ENCODE data around the gene KYNU.

The KYNU gene

DNA sequence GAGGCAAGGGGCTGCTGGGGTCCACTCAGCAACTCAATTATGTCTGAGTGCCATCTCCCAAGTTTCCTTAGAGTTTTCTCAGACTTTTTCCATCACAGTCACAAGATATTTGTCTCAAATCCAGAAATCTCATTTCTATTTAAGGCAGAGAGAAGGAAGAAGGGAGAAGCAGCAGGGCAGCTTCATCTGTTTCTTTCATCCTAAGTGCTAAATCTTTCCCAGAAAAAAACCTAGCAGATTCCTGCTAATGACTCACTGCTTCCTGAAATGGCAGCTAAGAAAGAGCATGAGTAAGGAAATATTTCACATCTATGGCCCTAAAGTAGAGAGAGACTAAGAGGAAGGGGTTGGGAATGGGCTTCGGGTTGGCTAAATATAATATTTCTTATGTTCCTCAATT, 88.0 kb downstream of the KYNU start:
- DNase-seq (ENCODE audit: low read depth), result no peak

DNA sequence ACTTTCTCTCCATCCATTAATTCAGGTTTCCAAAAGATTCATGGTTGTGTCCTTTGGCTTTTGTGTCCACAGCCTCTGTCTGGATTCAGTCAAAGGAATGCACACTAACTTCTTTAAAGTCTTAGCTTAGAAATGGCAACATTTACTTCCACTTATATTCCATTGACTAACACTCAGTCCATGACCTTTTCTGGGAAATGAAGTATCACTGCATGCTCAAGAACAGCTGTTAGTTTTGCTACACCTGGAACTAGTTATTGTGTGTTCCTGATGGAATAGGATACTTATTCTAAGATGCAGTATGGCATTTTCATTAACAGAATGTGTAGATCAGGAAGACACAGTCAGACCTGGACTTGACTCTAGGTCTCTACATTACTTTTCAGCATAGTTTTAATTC, 88.8 kb downstream of the KYNU start:
- DNase-seq (ENCODE audit: low read depth), result no peak

DNA sequence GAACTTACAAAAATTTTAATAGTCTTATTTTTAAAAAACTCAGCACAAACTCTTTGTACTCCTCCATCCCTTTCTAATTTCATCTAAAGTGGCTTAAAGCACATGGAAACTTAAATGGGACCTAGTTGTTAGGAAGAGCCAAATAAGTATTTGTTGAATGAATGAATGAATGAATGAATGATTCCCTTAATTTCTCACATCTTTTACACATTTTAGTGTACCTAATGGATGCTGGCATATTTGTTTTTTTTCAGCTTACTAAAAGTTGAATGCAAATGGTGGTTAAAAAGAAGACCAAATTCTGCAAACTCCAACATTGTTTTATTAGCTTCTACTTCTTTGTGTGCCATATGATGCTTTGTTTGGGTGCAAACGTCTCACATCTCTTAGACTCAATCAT, 89.6 kb downstream of the KYNU start:
- no peak for DNase-seq (ENCODE audit: low read depth)

DNA sequence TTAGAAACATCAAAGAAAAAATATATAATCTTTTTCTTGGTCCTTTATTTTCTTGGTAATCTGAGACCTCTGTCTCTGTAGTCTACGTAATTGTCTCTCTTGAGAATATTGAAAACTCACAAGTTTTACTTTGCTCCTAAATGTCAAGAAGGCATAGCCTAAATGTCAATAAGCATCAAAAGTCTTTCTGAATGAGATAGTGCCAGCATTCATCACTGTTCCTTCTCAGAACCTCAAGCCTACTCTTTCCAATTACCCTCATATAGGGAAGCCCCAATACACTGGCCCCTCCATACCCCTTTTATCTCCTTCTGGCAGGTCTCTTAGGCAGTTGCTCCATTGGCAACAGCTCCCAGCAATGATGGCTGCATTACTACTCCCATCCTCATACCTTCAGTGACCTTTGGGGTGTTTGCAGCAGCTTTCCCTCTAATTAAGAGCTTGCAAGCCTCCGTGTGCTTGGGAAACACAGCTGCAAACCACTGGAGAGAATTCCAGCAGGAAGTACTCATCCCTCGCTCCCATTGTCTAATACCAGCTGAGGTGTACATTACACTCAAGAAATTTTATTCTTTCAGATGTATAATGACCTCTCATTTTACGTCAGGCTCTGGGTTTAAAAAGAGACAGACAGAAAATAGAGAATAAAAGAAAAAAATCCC, 95.8 kb downstream of the KYNU start:
- DNase-seq (ENCODE audit: low read depth), result no peak

DNA sequence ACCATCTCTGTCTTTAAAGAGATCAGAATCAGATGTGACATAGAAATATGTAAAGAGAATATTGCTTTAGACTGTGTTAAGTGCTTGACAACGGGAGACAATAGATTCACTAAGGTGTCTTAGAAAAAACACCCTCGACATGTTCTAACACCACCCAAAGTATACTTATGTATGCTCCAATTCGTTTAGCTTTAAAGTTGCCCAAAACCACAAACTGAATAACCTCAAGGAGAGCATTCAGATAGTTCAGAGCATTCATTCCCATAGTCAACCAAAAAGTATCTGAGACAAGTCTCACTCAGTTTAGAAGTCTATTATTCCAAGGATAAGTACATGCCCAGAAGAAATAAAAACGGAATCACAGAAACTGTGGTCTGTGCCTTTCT, 96.4 kb downstream of the KYNU start:
- DNase-seq (ENCODE audit: low read depth), result no peak

DNA sequence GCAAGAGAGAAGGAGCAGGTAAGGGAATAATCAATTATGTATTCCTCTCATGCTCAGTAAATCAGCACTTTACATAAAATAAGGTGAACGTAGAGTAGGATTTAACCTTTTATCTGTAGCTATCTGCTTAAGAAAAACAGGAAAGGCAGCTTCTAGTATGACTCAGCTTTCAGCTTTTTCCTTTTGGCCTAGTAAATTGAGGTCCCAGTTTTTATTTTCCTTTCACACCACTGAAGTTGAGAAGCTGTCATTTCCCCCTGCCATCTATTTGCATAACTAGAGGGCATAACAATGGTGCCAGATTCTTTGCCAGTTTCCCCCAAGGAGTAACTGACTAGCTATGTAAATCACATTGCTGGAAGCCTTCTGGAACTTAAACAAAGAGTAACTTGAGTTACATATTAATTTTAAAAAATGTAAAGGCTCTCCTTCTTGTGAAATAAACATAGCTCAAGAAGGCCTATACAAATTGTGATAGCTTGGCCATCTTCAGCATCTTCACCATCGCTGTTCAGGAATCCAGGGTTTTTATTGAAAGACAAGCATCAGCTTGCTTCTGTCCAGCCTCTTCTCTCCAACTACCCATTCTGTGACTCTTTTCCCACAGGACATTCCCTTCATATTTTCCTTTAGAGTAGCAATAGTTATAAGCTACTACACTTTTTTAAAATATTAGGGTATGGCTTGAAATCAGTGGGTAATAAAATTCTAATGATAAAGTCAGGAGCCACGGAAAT, 97.0 kb downstream of the KYNU start:
- DNase-seq (ENCODE audit: low read depth), result no peak

DNA sequence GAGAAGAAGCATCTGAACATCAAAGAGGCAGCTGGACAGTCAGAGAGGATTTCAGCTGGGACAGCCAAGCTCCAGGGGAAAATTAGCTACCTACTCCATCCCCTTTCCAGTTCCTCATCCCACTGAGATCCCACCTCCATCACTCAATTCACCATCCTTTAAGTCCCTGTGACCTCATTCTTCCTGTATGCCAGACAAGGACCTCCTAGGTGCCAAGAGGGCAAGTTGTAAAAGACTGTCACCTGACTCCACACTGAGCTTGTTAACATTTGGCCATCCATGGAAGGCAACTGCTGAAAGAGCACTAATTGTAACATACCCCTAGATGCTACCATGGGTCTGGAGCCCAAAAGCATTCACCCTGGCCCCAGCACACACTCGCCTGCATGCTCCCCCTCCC, 97.8 kb downstream of the KYNU start:
- DNase-seq (ENCODE audit: low read depth), result no peak

DNA sequence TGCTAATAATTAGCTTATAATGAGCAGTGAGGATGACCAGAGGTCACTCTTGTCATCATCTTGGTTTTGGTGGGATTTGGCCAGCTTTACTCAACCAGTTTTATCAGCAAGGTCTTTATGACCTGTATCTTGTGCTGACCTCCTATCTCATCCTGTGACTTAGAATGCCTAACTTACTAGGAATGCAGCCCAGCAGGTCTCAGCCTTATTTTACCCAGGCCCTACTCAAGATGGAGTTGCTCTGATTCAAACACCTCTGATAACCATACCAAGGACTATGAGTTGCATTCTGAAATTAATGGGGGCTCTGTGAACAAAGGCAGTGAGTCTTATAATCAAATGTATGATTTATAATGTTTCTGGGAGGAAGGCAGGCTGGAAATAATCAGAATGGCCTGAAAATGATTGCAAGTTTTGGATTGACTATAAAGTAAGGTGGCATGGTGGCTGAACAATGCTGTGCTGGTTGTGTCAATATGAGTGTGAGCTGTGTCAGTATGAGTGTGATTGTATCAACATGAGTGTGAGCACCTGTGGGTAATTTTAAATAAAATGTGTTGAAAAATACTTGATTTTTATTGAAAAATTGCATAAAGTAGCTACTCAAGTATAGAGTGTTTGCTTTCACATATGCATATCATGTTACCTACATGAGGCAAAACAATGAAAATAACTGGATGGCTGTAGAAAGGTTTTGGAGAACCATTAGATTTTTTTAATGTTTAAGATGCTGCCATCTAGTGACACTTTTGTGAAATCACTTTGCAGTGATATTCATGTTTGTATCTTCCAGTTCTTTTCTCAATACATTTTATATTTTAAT, 103.0 kb downstream of the KYNU start:
- no peak for DNase-seq (ENCODE audit: low read depth)

DNA sequence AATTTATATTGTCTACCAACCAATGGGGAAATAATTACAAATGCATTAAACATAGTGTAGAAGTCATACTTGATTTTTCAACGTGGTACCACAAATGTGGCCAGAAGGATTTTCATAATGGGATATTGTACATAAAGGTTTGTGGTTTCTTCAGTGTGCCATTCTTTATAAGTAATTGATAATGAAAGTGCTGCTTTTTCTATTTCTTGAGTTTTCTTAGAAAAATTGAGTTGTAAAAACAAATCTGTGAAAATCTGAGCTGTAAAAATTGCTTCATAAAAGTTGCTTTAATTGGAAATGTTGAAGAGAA, 103.6 kb downstream of the KYNU start:
- no peak for DNase-seq (ENCODE audit: low read depth)

DNA sequence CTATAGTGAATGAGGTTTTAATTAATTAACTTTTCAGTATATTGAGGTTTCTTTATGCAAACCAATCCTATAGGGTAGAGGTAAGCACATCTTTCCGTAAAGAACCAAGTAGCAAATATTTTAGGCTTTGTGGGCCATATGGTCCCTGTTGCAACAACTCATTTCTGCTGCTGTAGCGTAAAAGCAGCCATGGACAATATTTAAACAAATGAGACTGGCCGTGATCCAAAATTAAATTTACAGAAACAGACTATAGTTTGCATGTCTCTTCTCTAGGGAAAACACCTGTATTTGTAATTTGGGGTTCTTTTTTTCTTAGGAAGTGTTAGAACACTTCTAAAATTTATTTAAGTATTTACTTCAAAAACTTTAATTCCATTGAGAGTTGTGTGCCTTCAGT, 104.3 kb downstream of the KYNU start:
- DNase-seq (ENCODE audit: low read depth), result no peak

DNA sequence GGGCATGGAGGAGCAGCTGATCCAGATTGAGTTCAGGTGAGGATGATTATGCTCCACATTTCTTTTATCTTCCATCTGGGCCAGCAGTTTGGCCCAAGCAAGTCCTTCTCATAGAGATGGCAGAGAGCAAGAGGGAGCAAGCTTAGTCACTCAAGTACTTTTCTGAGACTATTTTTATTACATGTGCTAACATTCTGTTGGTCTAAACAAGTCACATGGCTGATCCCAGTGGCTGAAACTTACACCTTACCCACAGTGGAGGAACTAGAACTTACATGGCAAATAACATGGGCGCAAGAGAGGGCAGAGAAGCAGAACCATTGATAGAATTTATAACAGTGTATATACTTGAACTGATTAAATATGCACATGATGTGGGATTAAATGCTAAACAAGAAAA, 105.7 kb downstream of the KYNU start:
- no peak for DNase-seq (ENCODE audit: low read depth)

DNA sequence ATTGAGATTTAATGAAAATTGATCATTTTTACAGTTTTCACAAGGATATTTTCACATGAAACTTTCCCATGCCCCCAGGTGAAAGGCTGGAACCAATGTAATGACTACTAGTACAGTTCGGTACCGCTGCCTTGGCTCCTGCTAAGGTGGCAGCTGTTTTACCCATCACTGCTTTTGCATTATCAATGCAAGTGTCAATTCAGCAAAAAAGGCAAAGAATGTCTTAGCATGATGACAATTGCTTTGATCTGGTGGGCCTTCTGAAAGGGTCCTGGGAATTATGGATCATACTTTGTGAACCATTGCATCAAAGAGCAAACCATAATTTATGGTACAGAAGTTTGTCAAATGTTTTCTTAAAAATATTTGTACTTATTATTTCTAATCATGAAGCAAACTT, 107.2 kb downstream of the KYNU start:
- no peak for DNase-seq (ENCODE audit: low read depth)

DNA sequence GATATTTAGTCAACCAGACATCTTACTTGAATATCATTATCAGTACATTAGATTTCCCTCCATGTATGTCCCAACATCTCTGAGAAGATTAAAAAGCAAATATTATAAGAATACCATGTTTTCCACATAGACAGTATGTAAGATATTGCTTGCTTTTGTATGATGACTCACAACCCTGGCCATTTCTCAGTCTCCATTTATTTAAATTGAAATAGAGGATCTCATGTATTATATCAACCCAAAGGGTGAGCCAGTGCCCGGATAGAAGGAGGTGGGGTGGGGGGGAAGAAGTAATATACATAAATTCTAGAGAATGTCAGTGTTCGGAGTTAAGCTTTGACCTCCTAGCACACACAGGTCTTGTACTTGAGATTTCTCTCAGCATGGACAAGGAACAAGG, 109.6 kb downstream of the KYNU start:
- no peak for DNase-seq (ENCODE audit: low read depth)

DNA sequence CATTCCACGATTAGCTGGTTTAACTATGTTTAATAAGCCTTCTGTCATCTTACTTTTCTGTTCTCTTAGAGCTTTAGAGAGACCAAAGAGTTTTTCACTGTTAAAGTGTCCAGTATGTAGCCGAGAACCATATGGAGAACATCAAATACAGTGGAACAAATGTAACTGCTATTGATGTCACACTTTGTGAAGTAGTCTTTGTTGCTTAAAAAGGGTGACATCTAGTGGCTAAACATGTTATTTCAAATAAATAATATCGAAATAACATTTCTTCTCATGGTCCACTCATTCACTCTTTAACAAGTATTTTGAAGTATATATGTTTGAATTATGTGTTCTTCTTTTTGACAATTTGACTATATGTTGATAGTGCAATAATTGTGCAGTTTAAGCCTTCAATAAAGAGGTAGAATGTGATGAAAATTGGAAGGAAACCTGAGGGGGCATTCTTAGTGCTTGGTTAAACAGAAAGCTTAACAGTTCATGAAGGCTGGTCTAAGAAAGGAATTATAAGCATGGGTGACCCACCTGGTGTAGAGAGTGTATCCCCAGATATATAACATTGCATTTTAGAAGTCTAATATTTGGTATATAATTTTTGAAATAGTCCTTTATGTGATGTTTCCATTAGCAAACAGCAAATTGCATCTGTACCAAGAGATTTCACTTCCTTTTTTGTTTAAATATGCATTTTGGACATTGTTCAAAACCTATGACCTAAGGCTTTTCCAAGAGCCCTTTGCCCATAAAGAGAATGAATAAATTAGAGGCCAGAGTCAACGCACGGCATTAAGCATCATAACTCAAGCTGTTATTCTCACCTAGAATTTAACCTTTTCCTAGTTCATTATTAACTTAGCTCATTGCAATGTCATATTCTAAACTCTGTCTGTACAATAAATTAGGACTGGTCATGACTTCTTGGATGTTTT, 112.1 kb downstream of the KYNU start:
- no peak for DNase-seq (ENCODE audit: low read depth)

DNA sequence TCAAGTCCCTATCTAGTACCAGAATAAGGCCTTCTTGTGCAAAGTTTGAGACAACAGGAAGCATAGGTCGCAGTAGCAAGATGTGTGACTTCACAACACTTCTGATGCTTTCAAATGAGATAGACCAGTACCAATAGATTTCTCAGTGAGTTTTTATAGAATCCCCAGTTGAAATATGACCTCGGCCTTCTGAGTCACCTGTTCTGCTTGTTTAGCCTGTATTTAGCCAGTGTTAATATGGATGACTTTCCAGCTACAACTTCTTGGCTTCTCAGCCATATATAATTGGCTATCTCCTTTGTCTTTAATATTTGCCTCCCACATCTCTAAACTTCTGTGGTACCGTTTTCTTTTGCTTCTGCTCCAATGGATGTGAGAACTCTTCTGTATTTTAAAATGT, 113.8 kb downstream of the KYNU start:
- DNase-seq (ENCODE audit: low read depth), result no peak

DNA sequence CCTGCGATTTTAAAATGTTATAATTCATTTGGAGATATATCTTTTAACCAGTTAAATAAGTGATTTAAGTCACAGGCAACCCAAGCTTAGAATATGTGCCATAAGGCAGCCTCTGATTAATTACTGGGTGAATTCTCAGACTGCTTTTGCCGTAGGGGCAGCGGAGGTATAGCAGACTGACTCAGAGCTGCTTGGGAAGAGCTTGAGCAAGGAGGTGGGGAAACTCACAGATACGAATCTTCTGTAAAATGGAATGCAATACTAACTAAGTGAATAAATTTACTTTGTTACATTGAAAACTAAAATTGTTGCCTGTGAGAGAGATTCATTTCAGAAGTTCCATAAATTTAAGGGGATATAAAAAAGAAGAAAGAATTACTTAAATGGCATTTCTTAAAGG, 115.4 kb downstream of the KYNU start:
- DNase-seq (ENCODE audit: low read depth), result no peak

DNA sequence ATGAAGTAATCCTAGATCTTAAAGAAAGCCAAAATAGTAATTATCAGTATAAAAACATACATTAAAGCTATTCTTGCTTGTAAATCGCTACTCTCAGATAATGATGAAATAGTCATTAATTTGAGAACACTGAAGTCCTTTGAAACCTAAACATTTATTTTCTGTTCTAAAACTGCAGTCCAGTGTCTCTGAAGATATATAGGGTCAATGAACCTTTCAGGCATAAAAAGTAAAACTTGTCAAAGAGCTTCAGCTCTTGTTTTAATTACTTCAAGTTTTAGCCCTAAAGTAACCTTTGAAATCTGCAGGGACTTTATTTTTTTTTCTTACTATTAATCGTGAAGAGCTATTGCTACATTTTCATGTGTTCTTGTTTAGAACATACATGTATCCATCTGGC, 116.3 kb downstream of the KYNU start:
- DNase-seq (ENCODE audit: low read depth), result no peak

DNA sequence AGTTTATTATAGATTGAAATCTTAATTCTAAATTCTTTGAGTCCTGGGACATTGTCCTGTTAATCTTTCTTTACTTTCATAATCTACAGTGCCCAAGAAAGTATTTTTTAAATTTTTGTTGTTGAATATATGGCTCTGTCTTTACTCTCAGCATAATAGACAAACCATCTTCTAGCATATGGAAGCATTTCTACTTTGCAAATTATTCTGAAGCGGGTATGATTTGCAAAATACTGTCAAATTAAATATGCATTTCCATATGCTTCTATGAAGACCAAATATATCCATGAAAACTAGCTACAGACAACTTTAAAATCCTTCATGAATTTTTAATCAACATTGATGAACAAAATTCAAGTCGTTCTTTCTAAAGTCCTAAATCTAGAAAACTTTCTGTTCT, 117.2 kb downstream of the KYNU start:
- no peak for DNase-seq (ENCODE audit: low read depth)

DNA sequence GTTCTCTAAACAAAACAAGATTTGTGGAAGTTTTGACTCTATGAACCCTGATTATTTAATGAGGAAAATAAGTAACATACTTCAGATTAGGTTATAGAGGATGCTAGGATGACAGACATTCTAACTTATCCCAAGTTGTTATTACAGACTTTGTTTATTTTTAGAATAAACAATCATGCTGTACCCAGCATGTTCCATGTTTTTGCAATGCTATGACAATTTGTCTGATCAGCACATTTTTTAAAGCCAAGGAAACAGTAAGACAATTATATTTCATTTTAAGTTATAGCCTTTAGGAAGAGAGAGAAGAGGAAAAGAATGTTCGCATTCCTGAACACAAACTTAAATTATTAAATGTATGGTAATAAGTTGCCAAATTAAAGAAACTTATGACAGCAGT, 119.8 kb downstream of the KYNU start:
- DNase-seq (ENCODE audit: low read depth), result no peak

DNA sequence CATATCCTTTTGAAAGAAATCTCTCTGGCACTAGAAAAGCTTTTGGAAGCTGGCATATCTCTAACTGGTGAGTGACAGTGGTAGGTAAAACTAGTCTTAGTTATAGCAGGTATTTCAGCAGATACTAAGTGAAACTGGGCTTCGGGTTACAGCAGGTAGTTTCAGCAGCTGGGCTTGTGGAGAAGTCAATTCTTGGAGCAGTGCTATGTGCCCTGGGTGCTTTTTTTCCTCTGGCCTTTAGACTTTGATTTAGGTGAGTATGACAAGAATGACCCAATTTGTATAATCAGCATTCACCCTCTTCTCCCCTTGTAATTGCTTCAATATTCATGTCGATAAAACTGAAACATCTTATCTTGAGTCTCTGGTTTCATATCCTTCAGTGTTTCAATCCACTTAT, 123.1 kb downstream of the KYNU start:
- DNase-seq (ENCODE audit: low read depth), result no peak

DNA sequence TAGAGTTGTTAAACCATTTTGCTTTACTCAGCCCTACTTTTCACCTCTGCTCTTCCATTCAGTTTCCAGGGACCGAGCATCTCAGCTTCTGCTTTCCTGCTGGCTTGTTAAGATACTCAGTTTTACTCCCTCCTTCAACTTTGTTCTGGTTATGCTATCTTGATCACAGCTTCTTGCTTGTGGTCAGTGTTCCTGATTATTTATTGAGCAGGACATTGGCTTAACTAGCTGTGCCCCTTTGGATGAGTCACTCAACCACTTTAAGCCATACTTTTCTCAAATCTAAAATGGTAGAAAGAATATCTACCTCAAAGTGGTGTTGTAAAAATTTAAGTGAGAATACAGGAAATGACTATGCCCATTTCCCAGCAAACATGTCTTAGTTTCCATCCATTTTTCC, 124.0 kb downstream of the KYNU start:
- no peak for DNase-seq (ENCODE audit: low read depth)

DNA sequence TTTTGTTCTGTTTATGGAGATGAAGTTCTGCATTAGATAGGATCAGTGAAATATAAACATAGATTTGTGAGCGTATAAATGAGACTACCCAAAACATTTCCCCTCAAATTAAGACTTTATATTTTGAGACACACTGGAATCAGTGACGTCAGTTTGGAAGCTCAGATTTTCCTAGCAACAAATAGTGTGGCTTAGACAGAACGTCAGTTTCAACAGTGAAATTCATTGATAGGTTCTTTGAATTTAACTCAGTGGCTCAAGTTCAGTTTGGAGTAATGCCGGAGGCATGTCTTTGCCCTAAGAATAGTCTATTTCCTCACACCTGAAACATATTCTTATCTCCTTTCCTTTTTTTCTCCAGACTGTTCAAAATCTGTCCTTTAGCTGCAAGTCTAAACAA, 138.2 kb downstream of the KYNU start:
- DNase-seq (ENCODE audit: low read depth), result no peak

Measured in activated T-cell treated with anti-CD3 and anti-CD28 coated beads for 24 hours (primary cell).